NCI-H82 treated with DMSO at 0.1 percent for 48 hours (cell line): ENCODE results near the gene KCNT1.

Source experiments
- DNase-seq: peaks from one replicate; lab custom pipeline; 2025; ENCODE audit not compliant: unreplicated experiment; lab: John Stamatoyannopoulos, UW

KCNT1 gene

GRCh38 chr9:135762921-135763320, 60.9 kb downstream of the KCNT1 start:
- no peak for DNase-seq

- DNase-seq: no peak
These were observed 61.9 kb downstream of the KCNT1 start for GRCh38 chr9:135763716-135764446.

- DNase-seq: no peak
These were observed 62.7 kb downstream of the KCNT1 start for GRCh38 chr9:135764731-135765130.

GRCh38 chr9:135765416-135765815, 63.4 kb downstream of the KCNT1 start:
- DNase-seq: no peak

GRCh38 chr9:135766251-135766650, 64.3 kb downstream of the KCNT1 start:
- no peak for DNase-seq

GRCh38 chr9:135766707-135767106, 64.7 kb downstream of the KCNT1 start:
- no peak for DNase-seq

GRCh38 chr9:135768516-135769218, 66.7 kb downstream of the KCNT1 start:
- DNase-seq: no peak

GRCh38 chr9:135769489-135770202, 67.7 kb downstream of the KCNT1 start:
- no peak for DNase-seq

GRCh38 chr9:135770203-135770535, 68.2 kb downstream of the KCNT1 start:
- DNase-seq: no peak

GRCh38 chr9:135770771-135771170, 68.8 kb downstream of the KCNT1 start:
- DNase-seq: no peak

- no peak for DNase-seq
These were observed 69.5 kb downstream of the KCNT1 start for GRCh38 chr9:135771401-135772051.

- DNase-seq: no peak
These were observed 70.2 kb downstream of the KCNT1 start for GRCh38 chr9:135772056-135772646.

GRCh38 chr9:135772702-135773493, 70.9 kb downstream of the KCNT1 start:
- no peak for DNase-seq

GRCh38 chr9:135773530-135774238, 71.7 kb downstream of the KCNT1 start:
- DNase-seq: no peak

GRCh38 chr9:135774239-135774747, 72.3 kb downstream of the KCNT1 start:
- no peak for DNase-seq

GRCh38 chr9:135774794-135775525, 73.0 kb downstream of the KCNT1 start:
- DNase-seq: no peak

GRCh38 chr9:135775911-135776310, 73.9 kb downstream of the KCNT1 start:
- DNase-seq: no peak

GRCh38 chr9:135776893-135777622, 75.1 kb downstream of the KCNT1 start:
- no peak for DNase-seq
